Measurements from ENCODE around the gene SMIM35.

DNA sequence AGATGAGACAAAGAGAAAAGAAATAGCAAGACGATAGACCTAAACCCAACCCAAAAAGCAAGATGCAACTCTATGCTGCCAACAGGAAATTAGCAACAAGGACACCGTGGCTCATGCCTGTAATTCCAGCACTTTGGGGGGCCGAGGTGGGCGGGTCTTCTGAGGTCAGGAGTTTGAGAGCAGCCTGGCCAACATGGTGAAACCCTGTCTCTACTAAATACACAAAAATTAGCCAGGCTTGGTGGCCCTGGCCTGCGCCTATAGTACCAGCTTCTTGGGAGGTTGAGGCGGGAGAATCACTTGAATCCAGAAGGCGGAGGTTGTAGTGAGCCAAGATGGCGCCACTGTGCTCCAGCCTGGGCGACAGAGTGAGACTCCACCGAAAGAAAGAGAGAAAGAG, 124.9 kb downstream of the SMIM35 start:
- TF ChIP-seq, protein P1, sequence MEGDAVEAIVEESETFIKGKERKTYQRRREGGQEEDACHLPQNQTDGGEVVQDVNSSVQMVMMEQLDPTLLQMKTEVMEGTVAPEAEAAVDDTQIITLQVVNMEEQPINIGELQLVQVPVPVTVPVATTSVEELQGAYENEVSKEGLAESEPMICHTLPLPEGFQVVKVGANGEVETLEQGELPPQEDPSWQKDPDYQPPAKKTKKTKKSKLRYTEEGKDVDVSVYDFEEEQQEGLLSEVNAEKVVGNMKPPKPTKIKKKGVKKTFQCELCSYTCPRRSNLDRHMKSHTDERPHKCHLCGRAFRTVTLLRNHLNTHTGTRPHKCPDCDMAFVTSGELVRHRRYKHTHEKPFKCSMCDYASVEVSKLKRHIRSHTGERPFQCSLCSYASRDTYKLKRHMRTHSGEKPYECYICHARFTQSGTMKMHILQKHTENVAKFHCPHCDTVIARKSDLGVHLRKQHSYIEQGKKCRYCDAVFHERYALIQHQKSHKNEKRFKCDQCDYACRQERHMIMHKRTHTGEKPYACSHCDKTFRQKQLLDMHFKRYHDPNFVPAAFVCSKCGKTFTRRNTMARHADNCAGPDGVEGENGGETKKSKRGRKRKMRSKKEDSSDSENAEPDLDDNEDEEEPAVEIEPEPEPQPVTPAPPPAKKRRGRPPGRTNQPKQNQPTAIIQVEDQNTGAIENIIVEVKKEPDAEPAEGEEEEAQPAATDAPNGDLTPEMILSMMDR (conservative IDR thresholded peaks at IDR 0.05 in 1 of 2, IDR thresholded peaks at IDR 0.05 in 1 of 2; ENCODE audit: extremely low read depth in 1 of 2, insufficient read depth in 1 of 2, low read depth in 1 of 2, low read length in 2 of 2) = no peak
- TF ChIP-seq EZH2 (IDR thresholded peaks at IDR 0.05; ENCODE audit: borderline replicate concordance, low read length) = no peak

Data from mammary epithelial cell (primary cell).